ENCODE data around the gene TTC34. TPM values are rescaled to one million over a fixed set of nuclear protein-coding genes. Genes with fewer than 3 reads are reported as not detected.

Gene TTC34
- total RNA-seq, 4 donors from 2014 or later = 0.17 to 0.56 TPM; not detected in 2

GRCh38 chr1:2610036-2610959, 191.2 kb downstream of the TTC34 start:
- peak in 1 of 2 donors; percentile 67 for DNase-seq (ENCODE audit: low spot score in 2 of 2)
- no peak overlapping the region for H3K4me3 ChIP-seq

GRCh38 chr1:2609319-2610035, 192.0 kb downstream of the TTC34 start:
- Histone ChIP-seq H3K4me3 (no peak overlapping the region), H3K27me3 (peaks cover 38% of the 10 kb centered on the region), H3K36me3 (no peaks in the 10 kb centered on the region), H3K9me3 (peaks cover 14% of the 10 kb centered on the region), H3K27ac (no peak overlapping the region), H3K4me1 (peaks cover 9% of the 10 kb centered on the region)
- peak; percentile 55 to 79 for DNase-seq (ENCODE audit: low spot score in 2 of 2)
- 91% methylated on average over 30 of the region's 34 CpGs for WGBS
- TF ChIP-seq POLR2A (IDR thresholded peaks at IDR 0.05) (no peak), EP300 (IDR thresholded peaks at IDR 0.05) (no peak), CTCF (IDR thresholded peaks at IDR 0.05) (no peak), POLR2AphosphoS5 (IDR thresholded peaks at IDR 0.05) (no peak)

More at GRCh38 chr1:2610036-2610959, 191.2 kb downstream of the TTC34 start:
- Histone ChIP-seq H3K36me3 (no peaks in the 10 kb centered on the region), H3K27me3 (peaks cover 31% of the 10 kb centered on the region), H3K4me1 (peaks cover 9% of the 10 kb centered on the region), H3K27ac (no peak overlapping the region), H3K9me3 (peaks cover 15% of the 10 kb centered on the region)
- TF ChIP-seq POLR2A (IDR thresholded peaks at IDR 0.05) = no peak
- no peak for TF ChIP-seq POLR2AphosphoS5 (IDR thresholded peaks at IDR 0.05)
- no peak for TF ChIP-seq EP300 (IDR thresholded peaks at IDR 0.05)
- no peak for TF ChIP-seq CTCF (IDR thresholded peaks at IDR 0.05)
- 52% methylated on average over 16 of the region's 21 CpGs for WGBS

- Histone ChIP-seq H3K4me3 (no peak overlapping the region), H3K9me3 (no peaks in the 10 kb centered on the region), H3K4me1 (peaks cover 9% of the 10 kb centered on the region), H3K27me3 (peaks cover 51% of the 10 kb centered on the region), H3K36me3 (no peaks in the 10 kb centered on the region), H3K27ac (no peak overlapping the region)
- no peak for TF ChIP-seq POLR2AphosphoS5 (IDR thresholded peaks at IDR 0.05)
- TF ChIP-seq EP300 (IDR thresholded peaks at IDR 0.05) = no peak
- no peak for TF ChIP-seq POLR2A (IDR thresholded peaks at IDR 0.05)
- TF ChIP-seq CTCF (IDR thresholded peaks at IDR 0.05) = no peak
- DNase-seq (ENCODE audit: low spot score in 2 of 2) = peak; percentile 63 to 65
- 51% methylated on average over 5 of the region's 13 CpGs for WGBS
These were observed 193.8 kb downstream of the TTC34 start for GRCh38 chr1:2607641-2608091.

- no peak overlapping the region for H3K4me3 ChIP-seq
- no peak for TF ChIP-seq POLR2A (IDR thresholded peaks at IDR 0.05)
- no peak for TF ChIP-seq POLR2AphosphoS5 (IDR thresholded peaks at IDR 0.05)
- TF ChIP-seq CTCF (IDR thresholded peaks at IDR 0.05) = no peak
- TF ChIP-seq EP300 (IDR thresholded peaks at IDR 0.05) = no peak
- no peaks in the 10 kb centered on the region for H3K36me3 ChIP-seq
- peaks cover 48% of the 10 kb centered on the region for H3K27me3 ChIP-seq
- no peaks in the 10 kb centered on the region for H3K9me3 ChIP-seq
- WGBS = 70% methylated on average over 35 of the region's 36 CpGs
- DNase-seq (ENCODE audit: low spot score in 2 of 2) = peak; percentile 61 to 73
- H3K27ac ChIP-seq = no peak overlapping the region
- peaks cover 9% of the 10 kb centered on the region for H3K4me1 ChIP-seq
These were observed 194.4 kb downstream of the TTC34 start for GRCh38 chr1:2606881-2607621.
